HG03103 (cell line): ENCODE data around the gene ARHGEF7.

Experiments
- ATAC-seq: cut with Tn5 transposase; IDR thresholded peaks from one replicate; pipeline ENCODE4 v1.9.1; 2021; ENCODE audit warnings: low read depth; ENCODE audit not compliant: unreplicated experiment

The ARHGEF7 gene

DNA sequence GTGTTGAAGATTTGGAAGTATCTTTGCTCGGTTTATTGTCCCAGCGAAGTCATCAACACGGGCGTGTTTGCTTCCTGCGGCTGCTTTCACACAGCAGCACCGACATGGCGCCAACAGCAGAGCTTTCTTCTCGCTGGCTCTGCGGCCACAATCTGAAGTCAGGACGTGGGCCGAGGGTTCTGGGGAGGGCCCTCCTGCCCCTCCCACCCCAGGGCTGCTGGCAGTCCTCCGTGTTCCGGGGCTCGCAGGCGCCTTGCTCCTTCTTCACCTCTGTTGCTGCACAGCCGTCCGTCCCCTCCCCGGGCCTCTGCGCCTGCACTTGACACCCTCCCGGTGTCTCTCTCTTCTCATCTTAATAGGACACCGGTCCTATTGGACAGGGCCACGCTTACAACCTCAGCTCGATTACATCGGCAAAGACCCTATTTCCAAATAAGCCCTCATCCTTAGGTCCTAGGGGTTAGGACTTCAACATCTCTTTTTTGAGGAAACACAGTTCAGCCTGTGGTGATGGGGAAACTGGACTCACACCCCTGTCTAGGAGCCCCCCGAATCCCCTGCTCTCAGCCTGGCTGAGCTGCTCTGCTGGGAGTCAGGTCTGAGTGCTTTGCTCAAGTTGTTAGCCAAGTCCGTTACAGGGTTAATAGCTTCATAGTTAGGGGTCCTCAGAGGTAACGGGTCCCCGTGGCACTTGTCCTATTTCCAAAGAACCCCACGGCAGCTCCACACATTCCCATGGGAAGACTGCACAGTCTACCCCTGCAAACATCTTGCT lies 202.6 kb downstream of the ARHGEF7 start:
- no peak for ATAC-seq

DNA sequence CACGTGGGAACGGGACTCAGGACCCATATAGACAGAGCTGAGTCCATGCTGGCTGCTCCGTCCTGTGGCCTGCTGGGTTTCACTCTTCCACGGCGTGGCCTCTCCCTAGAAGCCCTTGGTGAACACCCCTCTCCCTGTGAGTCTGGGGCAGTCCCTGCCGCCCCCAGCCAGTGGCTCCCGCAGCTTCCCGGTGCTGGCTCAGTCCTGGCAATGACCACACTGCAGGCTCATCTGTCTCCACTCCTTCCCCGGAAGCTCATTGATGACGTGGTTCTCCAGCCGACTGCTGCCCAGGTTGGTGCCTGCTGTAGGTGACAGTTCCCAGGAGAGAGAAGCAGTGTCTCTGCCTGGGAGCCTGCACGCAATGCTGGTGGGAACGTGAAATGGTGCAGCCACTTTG lies 203.3 kb downstream of the ARHGEF7 start:
- ATAC-seq: no peak

- no peak for ATAC-seq
Measured at GRCh38 chr13:111319521-111319920, 204.4 kb downstream of the ARHGEF7 start.

DNA sequence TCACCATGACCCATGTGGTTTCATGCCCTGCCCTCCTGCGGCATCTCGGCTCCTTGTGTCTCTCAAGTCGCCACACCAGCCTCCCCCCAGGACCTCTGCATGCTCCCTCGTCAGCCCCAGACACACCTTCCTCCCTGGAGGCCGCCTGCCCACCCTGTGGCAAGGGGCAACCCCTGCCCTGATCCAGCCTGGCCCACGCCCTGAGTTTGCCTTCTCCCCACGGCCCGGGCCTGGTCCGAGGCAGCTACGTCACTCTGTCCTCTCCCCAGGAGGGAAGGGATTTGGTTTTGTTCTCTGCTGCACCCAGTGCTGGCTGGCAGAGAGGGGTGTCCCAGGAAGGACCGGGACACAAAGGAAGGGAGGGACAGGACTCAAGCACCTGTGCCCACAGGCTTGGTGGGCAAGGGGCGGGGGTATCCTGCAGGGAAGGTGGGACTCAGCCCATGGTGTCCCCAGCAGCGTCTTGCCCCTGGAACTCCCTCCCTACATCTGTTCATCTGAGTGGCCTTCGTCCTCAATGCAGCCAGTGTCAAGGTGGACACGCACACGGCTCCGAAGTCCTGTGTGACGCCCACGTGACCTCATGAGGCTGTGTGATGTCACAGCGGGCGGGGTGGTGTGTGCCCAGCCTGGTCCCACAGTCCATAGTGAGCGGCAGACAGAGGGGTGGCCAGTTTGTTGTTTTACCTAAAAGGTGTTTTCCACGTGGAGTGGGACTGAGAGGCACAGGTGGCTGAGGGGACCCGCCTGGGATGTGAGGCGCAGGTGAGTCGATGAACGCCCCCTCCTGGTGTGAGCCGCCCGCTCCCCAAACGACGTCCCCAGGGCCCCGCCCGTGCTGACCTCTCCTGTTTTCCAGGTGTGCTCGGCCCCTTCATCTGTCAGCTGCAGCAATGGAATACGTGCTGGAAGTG lies 205.1 kb downstream of the ARHGEF7 start, which contains the start of gene TEX29:
Gene TEX29 (plus strand): TSS at position 645 of the 914 bp plus-strand sequence. CDS start 249 bp downstream, at position 894.
- ATAC-seq: no peak

DNA sequence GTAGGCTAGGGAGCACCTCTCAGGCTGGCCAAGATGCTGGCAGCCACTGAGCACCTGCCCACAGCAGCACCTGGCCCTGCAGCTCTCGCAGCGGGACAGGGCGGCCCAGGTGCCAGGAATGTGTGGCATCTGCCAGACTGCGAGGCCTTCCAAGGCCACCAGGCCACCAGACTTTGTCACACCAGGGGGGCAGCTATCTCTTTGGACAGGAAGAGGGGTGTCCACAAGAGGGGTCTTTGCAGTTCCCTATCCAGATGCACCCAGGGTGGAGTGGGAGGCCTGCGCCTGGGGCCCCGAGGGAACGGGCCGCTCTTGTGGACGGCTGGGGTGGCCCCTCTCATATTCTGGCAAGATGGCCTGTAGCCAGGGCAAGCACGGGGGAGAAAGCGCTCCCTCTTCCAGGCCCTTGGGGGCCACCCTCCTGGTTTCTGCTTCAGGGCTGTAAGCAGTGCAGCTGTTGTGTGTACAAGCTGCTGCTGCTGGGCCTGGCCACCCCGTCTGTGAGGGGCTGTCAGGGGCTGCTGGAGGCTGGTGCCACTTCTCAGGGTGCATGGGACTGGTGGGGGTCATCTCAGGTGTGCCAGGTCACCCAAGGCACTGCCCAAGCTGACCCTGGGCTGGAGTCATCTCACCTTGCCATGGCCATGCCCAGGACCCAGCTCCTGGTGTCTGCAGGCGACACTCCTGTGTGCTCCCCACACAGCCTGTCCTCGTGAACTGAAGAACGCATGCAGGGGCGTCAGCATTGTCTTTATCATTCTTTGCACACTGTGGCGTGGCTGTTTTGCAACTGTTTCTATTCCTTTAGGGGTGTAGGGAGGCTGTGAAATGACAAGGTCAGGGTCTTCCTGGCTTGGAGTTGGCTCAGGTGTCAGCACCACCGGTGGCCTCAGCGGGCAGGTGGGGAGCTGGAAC lies 207.1 kb downstream of the ARHGEF7 start:
- no peak for ATAC-seq

DNA sequence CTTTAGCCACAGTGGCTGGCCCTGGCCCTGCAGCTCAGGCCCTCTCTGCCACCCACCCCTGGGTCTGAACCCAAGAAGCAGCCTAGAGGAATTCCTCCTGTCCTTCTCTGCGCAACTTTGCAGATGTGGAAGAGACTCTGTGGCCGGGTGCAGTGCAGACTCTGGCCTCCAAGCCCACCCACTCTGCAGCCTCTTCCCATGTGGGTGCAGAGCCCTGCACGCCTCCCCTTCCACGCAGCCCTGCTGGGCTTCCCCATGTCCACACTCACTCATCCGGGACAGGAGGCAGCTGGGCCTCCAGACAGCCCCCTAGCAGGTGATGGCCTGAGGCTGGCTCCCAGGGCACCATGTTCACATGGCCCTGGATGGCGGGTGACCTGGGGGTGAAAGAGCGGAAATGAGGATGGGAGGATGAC lies 207.8 kb downstream of the ARHGEF7 start:
- ATAC-seq: no peak

GRCh38 chr13:111323549-111323948 lies 208.4 kb downstream of the ARHGEF7 start:
- ATAC-seq: no peak

GRCh38 chr13:111323950-111324651 lies 209.0 kb downstream of the ARHGEF7 start:
- no peak for ATAC-seq

- no peak for ATAC-seq
Measured at GRCh38 chr13:111324736-111325135, 209.6 kb downstream of the ARHGEF7 start.

- ATAC-seq: no peak
Measured at GRCh38 chr13:111325146-111325890, 210.2 kb downstream of the ARHGEF7 start.

DNA sequence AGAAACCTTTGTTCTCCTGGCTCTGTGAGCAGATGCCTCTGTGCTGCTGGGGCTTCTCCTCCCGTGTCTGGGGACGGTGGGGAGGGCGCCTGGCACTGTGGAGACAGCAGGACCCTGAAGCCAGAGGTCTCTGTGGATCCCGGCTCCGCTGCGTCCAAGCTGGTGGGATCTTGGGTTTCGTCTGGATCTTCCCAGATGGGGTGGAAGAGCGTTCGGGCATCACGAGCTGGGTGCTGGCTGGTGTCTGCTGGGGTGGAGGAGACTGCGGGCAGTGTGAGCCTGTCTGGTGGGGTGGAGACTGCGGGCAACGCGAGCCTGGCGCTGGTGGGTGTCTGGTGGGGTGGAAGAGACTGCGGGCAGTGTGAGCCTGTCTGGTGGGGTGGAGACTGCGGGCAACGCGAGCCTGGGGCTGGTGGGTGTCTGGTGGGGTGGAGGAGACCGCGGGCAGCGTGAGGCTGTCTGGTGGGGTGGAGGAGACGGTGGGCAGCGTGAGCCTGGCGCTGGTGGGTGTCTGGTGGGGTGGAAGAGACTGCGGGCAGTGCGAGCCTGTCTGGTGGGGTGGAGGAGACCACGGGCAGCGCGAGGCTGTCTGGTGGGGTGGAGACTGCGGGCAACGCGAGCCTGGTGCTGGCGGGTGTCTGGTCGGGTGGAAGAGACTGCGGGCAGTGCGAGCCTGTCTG lies 211.0 kb downstream of the ARHGEF7 start:
- no peak for ATAC-seq

DNA sequence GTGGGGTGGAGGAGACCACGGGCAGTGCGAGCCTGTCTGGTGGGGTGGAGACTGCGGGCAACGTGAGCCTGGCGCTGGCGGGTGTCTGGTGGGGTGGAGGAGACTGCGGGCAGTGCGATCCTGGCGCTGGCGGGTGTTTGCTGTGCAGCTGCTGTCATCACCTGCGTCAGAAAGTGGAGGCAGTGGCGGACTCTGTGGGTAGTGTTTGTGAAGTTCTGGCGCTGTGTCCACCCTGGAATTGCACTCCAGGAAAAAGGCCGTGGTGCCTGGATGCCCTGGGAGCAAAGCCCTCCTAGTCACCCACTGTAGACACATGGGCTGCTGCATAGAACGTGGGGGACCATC lies 211.5 kb downstream of the ARHGEF7 start:
- ATAC-seq: no peak

DNA sequence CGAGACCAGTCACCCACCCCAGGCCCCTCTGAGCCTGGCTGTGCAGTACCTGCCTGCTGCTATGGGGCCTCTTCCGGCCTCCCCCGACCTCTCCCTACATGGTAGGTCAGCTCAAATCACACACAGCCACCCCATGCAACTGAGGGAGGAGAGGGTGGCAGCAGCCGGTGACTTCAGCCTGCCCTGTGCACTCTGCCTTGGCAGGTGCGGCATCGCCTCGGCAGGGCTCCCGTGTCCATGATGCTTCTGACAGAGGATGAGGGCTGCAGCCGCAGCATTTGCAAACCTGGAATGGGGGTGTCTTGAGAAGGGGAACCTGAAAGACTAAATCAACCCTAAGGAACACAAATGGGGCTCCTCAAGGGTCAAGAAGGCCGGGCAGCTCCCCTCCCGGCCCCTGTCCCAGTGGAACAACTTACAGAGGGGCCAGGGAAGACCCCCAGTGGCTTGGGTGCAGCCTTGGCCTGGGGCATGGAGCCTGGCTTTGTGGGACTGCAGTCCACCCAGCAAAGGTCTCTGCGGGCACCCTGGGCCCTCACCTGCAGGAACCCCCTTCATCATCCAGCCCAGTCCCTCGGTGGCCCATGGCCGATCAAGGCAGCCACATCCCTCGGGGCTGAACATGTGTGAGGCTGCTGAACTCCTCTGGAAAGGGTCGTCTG lies 212.0 kb downstream of the ARHGEF7 start:
- no peak for ATAC-seq

DNA sequence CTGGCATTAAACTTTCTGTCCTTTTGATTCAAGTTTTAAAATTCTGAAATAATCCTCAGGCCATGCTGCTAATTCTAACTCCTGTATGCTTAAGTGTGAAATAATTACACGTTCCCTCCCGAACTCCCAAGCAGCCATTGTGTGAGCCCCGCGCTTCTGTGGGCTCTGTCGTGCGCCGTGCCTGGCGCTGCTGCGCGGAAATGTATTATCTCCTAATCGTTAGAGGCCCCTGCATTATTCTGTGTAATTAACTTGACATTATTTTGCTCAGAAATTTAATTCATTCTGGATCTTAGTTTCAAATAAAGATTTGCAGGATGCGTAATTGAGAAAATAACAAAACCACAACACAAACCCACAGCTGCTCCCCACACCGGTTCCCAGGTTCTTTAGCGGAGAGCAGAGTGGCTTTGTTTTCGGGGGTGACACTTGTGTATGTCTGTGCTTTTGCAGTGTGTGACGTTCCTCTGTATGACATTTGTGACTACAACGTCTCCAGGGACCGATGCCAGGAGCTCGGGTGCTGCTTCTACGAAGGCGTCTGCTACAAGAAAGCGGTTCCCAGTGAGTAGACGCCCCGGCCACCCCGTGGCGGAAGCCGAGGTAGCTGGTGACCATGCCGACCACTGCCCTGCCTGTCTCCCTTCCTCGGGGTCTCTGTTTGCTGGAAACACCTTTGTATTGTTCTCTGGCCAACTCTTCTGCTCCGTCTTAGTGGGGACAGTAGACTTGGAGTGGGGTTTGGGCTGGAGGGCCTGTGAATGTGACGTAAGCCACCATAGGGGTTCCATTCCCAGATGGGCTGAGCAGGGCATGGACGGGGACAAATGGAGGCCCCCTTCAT lies 212.8 kb downstream of the ARHGEF7 start:
- ATAC-seq: no peak

GRCh38 chr13:111328574-111329410 lies 213.7 kb downstream of the ARHGEF7 start:
- no peak for ATAC-seq

- no peak for ATAC-seq
Measured at GRCh38 chr13:111329641-111330040, 214.5 kb downstream of the ARHGEF7 start.
